OCI-M1 (cell line): ENCODE results near the gene DHX58.
A peak's percentile ranks its signal among the peaks of the same experiment; 100 is the strongest.
"Not testable (repeated sequence)": the region's sequence is repeated elsewhere in the genome, so short reads cannot be mapped to it uniquely, and the experiment has no call there.

Experiments used
- DNase-seq: peaks from one replicate; lab custom pipeline; 2025; lab: John Stamatoyannopoulos, UW

Gene DHX58

GRCh38 chr17:42112552-42113176, at the start of gene DHX58:
Gene DHX58 (minus strand): TSS chr17:42112714. CDS start chr17:42111892, 822 bp downstream.
- DNase-seq = peak; percentile 95

- DNase-seq = no peak
These were observed 48.0 kb upstream of the DHX58 start for GRCh38 chr17:42160531-42160910.

GRCh38 chr17:42159796-42160530, 47.4 kb upstream of the DHX58 start:
- no peak for DNase-seq

GRCh38 chr17:42155614-42156045, 43.1 kb upstream of the DHX58 start:
- DNase-seq = no peak

GRCh38 chr17:42153919-42154742, 41.6 kb upstream of the DHX58 start:
- DNase-seq = peak; percentile 77

- DNase-seq = no peak
These were observed 34.5 kb upstream of the DHX58 start for GRCh38 chr17:42146911-42147607.

GRCh38 chr17:42143138-42143537, 30.6 kb upstream of the DHX58 start:
- DNase-seq = not testable (repeated sequence)

- no peak for DNase-seq
These were observed 29.9 kb upstream of the DHX58 start for GRCh38 chr17:42142371-42142896.

GRCh38 chr17:42141382-42141781, 28.9 kb upstream of the DHX58 start:
- no peak for DNase-seq

- DNase-seq = not testable (repeated sequence)
These were observed 28.2 kb upstream of the DHX58 start for GRCh38 chr17:42140690-42141089.

- no peak for DNase-seq
These were observed 26.4 kb upstream of the DHX58 start for GRCh38 chr17:42138749-42139492.

GRCh38 chr17:42136654-42137051, 24.1 kb upstream of the DHX58 start:
- DNase-seq = no peak

- DNase-seq = peak; percentile 44
These were observed 23.4 kb upstream of the DHX58 start for GRCh38 chr17:42135664-42136653.

GRCh38 chr17:42135151-42135550, 22.6 kb upstream of the DHX58 start:
- no peak for DNase-seq

- DNase-seq = no peak
These were observed 21.0 kb upstream of the DHX58 start for GRCh38 chr17:42133461-42134041.

- peak; percentile 84 for DNase-seq
These were observed 20.4 kb upstream of the DHX58 start for GRCh38 chr17:42132941-42133340.

GRCh38 chr17:42131981-42132432, 19.5 kb upstream of the DHX58 start:
- no peak for DNase-seq

GRCh38 chr17:42131232-42131631, 18.7 kb upstream of the DHX58 start:
- no peak for DNase-seq

- DNase-seq = no peak
These were observed 17.9 kb upstream of the DHX58 start for GRCh38 chr17:42130310-42130936.
